ENCODE measurements around the gene SCARB2.

SCARB2 gene

GRCh38 chr4:76148142-76148865 lies 65.3 kb downstream of the SCARB2 start, which contains the start of gene NUP54:
Gene NUP54, minus strand, starts transcription at chr4:76148397. Its CDS starts 23 bp downstream, at chr4:76148374.
- DNase-seq (ENCODE audit: low read depth): peak; percentile 92

GRCh38 chr4:76147454-76148141 lies 66.0 kb downstream of the SCARB2 start:
- no peak for DNase-seq (ENCODE audit: low read depth)

- no peak for DNase-seq (ENCODE audit: low read depth)
Observed at GRCh38 chr4:76144546-76144945, 69.1 kb downstream of the SCARB2 start.

GRCh38 chr4:76141241-76141640 lies 72.4 kb downstream of the SCARB2 start:
- DNase-seq (ENCODE audit: low read depth): no peak

GRCh38 chr4:76127754-76128153 lies 85.9 kb downstream of the SCARB2 start:
- no peak for DNase-seq (ENCODE audit: low read depth)

- no peak for DNase-seq (ENCODE audit: low read depth)
Observed at GRCh38 chr4:76125816-76126215, 87.8 kb downstream of the SCARB2 start.

- no peak for DNase-seq (ENCODE audit: low read depth)
Observed at GRCh38 chr4:76120199-76120598, 93.4 kb downstream of the SCARB2 start.

- DNase-seq (ENCODE audit: low read depth): no peak
Observed at GRCh38 chr4:76117536-76117935, 96.1 kb downstream of the SCARB2 start.

- DNase-seq (ENCODE audit: low read depth): no peak
Observed at GRCh38 chr4:76116821-76117220, 96.8 kb downstream of the SCARB2 start.

Data from stimulated activated CD8-positive, alpha-beta memory T cell treated with anti-CD3 and anti-CD28 coated beads, Interleukin-12 subunit alpha, Interleukin-12 subunit beta, amount 100 ng/mL, for 4 hours (primary cell).